Liver (tissue), 3 donors: ENCODE results near the gene SEMA5A.

Experiments
- CTCF ChIP-seq: fragments of 150-350 bp; IDR thresholded peaks from 2 replicates; pipeline ENCODE4 v1.5.1; 2017; ENCODE audit warnings: improper control_type of control experiment, low read depth, low read length; ENCODE audit not compliant: missing input control
- RXRA ChIP-seq, 2 donors: IDR thresholded peaks; 2 replicates each; pipeline ENCODE4 v1.6.1; 2017 to 2018; ENCODE audit warnings: antibody characterized with exemption in 2 of 2, mild to moderate bottlenecking in 1 of 2
- TAF1 ChIP-seq: conservative IDR thresholded peaks from 2 replicates; pipeline ENCODE4 v1.6.1; 2016; ENCODE audit warnings: antibody characterized with exemption, mild to moderate bottlenecking
- donor health status: healthy.
- donor health status: healthy.

GRCh38 chr5:9467199-9468059 lies 78.4 kb downstream of the SEMA5A start:
- TF ChIP-seq CTCF (no peak), TAF1 (no peak), RXRA (IDR thresholded peaks at IDR 0.05) (no peak)
